Measurements from ENCODE around the gene CACNA1D. TPM values are rescaled to one million over a fixed set of nuclear protein-coding genes. Genes with fewer than 3 reads are reported as not detected.

The CACNA1D gene
- total RNA-seq, 2 donors from 2014 or later = 9.9 to 20.4 TPM

Small RNAs within 50 kb of the gene (small RNA-seq; reads per million reads assigned to genes)
- gene AC012467.1 (not detected), gene RF00154 (57.2 reads per million, percentile 96 among the genes with 10 or more reads in this experiment)

Other genes starting within 250 kb of the CACNA1D start
- gene TKT, start 238.6 kb upstream of the CACNA1D start, total RNA-seq = 100 to 1,000 TPM in 1 of 2 donors, 10 to 100 TPM in 1; 96.6 to 208 TPM
- 10 to 100 TPM; 11.9 to 21.8 TPM for gene DCP1A, start 147.1 kb upstream of the CACNA1D start, total RNA-seq

Measured in body of pancreas (tissue), 2 donors.